ENCODE results near the gene NEO1.

GRCh38 chr15:73118055-73118454 lies 65.8 kb downstream of the NEO1 start:
- TF ChIP-seq CTCF (IDR thresholded peaks at IDR 0.05; ENCODE audit: poor library complexity, severe bottlenecking) (no peak), EZH2 (IDR thresholded peaks at IDR 0.05; ENCODE audit: borderline replicate concordance, insufficient read depth, low read length, poor library complexity, severe bottlenecking) (no peak), TAF1 (IDR thresholded peaks at IDR 0.05; ENCODE audit: low read depth) (no peak), MXI1 (conservative IDR thresholded peaks at IDR 0.05; ENCODE audit: poor library complexity, severe bottlenecking) (no peak), POLR2AphosphoS5 (IDR thresholded peaks at IDR 0.05) (no peak), SMC3 (conservative IDR thresholded peaks at IDR 0.05; ENCODE audit: poor library complexity) (no peak), RAD21 (conservative IDR thresholded peaks at IDR 0.05) (no peak)
- TF ChIP-seq, protein P1, sequence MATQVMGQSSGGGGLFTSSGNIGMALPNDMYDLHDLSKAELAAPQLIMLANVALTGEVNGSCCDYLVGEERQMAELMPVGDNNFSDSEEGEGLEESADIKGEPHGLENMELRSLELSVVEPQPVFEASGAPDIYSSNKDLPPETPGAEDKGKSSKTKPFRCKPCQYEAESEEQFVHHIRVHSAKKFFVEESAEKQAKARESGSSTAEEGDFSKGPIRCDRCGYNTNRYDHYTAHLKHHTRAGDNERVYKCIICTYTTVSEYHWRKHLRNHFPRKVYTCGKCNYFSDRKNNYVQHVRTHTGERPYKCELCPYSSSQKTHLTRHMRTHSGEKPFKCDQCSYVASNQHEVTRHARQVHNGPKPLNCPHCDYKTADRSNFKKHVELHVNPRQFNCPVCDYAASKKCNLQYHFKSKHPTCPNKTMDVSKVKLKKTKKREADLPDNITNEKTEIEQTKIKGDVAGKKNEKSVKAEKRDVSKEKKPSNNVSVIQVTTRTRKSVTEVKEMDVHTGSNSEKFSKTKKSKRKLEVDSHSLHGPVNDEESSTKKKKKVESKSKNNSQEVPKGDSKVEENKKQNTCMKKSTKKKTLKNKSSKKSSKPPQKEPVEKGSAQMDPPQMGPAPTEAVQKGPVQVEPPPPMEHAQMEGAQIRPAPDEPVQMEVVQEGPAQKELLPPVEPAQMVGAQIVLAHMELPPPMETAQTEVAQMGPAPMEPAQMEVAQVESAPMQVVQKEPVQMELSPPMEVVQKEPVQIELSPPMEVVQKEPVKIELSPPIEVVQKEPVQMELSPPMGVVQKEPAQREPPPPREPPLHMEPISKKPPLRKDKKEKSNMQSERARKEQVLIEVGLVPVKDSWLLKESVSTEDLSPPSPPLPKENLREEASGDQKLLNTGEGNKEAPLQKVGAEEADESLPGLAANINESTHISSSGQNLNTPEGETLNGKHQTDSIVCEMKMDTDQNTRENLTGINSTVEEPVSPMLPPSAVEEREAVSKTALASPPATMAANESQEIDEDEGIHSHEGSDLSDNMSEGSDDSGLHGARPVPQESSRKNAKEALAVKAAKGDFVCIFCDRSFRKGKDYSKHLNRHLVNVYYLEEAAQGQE (IDR thresholded peaks at IDR 0.05; ENCODE audit: borderline replicate concordance) = no peak

Data from neural cell (in vitro differentiated cells).